Hepatocyte (in vitro differentiated cells): ENCODE results near the gene RAB1B.
A peak's percentile ranks its signal among the peaks of the same experiment; 100 is the strongest.

ENCODE experiments used
- CTCF ChIP-seq: fragments of 200-600 bp; sonication (generic); IDR thresholded peaks from 2 replicates; pipeline ENCODE4 v1.5.1; 2016; ENCODE audit warnings: antibody characterized with exemption, mild to moderate bottlenecking; ENCODE audit not compliant: poor library complexity
- EZH2 ChIP-seq: fragments of 200-600 bp; sonication (generic); IDR thresholded peaks from 2 replicates; pipeline ENCODE4 v1.6.1; 2016; ENCODE audit warnings: antibody characterized with exemption, mild to moderate bottlenecking, borderline replicate concordance
- EZH2phosphoT487 ChIP-seq: fragments of 200-600 bp; sonication (generic); IDR thresholded peaks from one replicate; pipeline ENCODE4 v1.6.1; 2018; ENCODE audit warnings: antibody characterized with exemption, mild to moderate bottlenecking, low read depth, moderate library complexity; ENCODE audit not compliant: unreplicated experiment, severe bottlenecking

GRCh38 chr11:66268952-66269905, 790 bp downstream of the RAB1B start:
- peak; percentile 31 for TF ChIP-seq CTCF
- TF ChIP-seq EZH2phosphoT487 = no peak
- no peak for TF ChIP-seq EZH2
